ENCODE data around the gene MAGI1. TPM values are rescaled to one million over a fixed set of nuclear protein-coding genes. Genes with fewer than 3 reads are reported as not detected.

The MAGI1 gene
- total RNA-seq, 1 experiment from 2014 or later: 58.2 TPM

GRCh38 chr3:65879372-65879771, 159.3 kb downstream of the MAGI1 start:
- no peak for DNase-seq (ENCODE audit: low spot score)

GRCh38 chr3:65878831-65879230, 159.9 kb downstream of the MAGI1 start:
- H3K4me1 Mint-ChIP-seq: peaks cover 43% of the 10 kb centered on the region
- peak; percentile 89 for ATAC-seq
- TF ChIP-seq ELF4 (CRISPR knock-in tag; IDR thresholded peaks at IDR 0.05; ENCODE audit: low read depth) (no peak), USF2 (CRISPR knock-in tag; IDR thresholded peaks at IDR 0.05) (peak; percentile 11; the same call in 1 of the 2 replicates), FOXP4 (CRISPR knock-in tag; IDR thresholded peaks at IDR 0.05) (peak; percentile 41; the same call in 1 of the 2 replicates)
- no peaks in the 10 kb centered on the region for H3K27me3 Mint-ChIP-seq (ENCODE audit: low read depth)
- peak overlapping the region; percentile 42 for H3K4me3 Mint-ChIP-seq
- ChIA-PET CTCF (interaction anchor here (0.5 kb wide), 1 partner anchor 95 kb away, joined by 3 read pairs; no protein-coding TSS in a partner anchor), POLR2A (interaction anchor here (0.9 kb wide), 1 partner anchor 11 kb away, joined by 3 read pairs; no protein-coding TSS in a partner anchor)
- H3K27ac Mint-ChIP-seq: peak overlapping the region; percentile 99
- H3K36me3 Mint-ChIP-seq: no peaks in the 10 kb centered on the region
- DNase-seq (ENCODE audit: low spot score): peak; percentile 42
- no peaks in the 10 kb centered on the region for H3K9me3 Mint-ChIP-seq

More at GRCh38 chr3:65879372-65879771, 159.3 kb downstream of the MAGI1 start:
- Mint-ChIP-seq H3K4me3 (no peak overlapping the region; the same call in 1 of the 2 replicates), H3K36me3 (no peaks in the 10 kb centered on the region), H3K9me3 (no peaks in the 10 kb centered on the region), H3K27me3 (ENCODE audit: low read depth) (no peaks in the 10 kb centered on the region), H3K27ac (peak overlapping the region; percentile 99), H3K4me1 (peaks cover 49% of the 10 kb centered on the region)
- TF ChIP-seq PRDM15 (CRISPR knock-in tag; IDR thresholded peaks at IDR 0.05) (no peak), ZNF232 (CRISPR knock-in tag; IDR thresholded peaks at IDR 0.05) (no peak), ZNF317 (CRISPR knock-in tag; IDR thresholded peaks at IDR 0.05; ENCODE audit: borderline replicate concordance, low read depth) (no peak), IRF1 (CRISPR knock-in tag; IDR thresholded peaks at IDR 0.05) (no peak), SMAD4 (CRISPR knock-in tag; IDR thresholded peaks at IDR 0.05) (no peak), ERG (CRISPR knock-in tag; IDR thresholded peaks at IDR 0.05) (no peak), KAT7 (CRISPR knock-in tag; IDR thresholded peaks at IDR 0.05; ENCODE audit: borderline replicate concordance) (no peak), ZNF396 (CRISPR knock-in tag; IDR thresholded peaks at IDR 0.05; ENCODE audit: borderline replicate concordance) (no peak), SMAD3 (CRISPR knock-in tag; IDR thresholded peaks at IDR 0.05; ENCODE audit: borderline replicate concordance) (no peak), MAX (CRISPR knock-in tag; IDR thresholded peaks at IDR 0.05) (no peak), MLX (CRISPR knock-in tag; IDR thresholded peaks at IDR 0.05) (no peak), ZNF671 (CRISPR knock-in tag; IDR thresholded peaks at IDR 0.05) (no peak), ZNF263 (CRISPR knock-in tag; IDR thresholded peaks at IDR 0.05; ENCODE audit: low read depth) (no peak), FOXJ3 (CRISPR knock-in tag; IDR thresholded peaks at IDR 0.05; ENCODE audit: borderline replicate concordance) (no peak)
- ATAC-seq: no peak
- CTCF ChIA-PET: interaction anchor here (0.5 kb wide), 1 partner anchor 95 kb away, joined by 3 read pairs; no protein-coding TSS in a partner anchor
- POLR2A ChIA-PET: interaction anchor here (0.9 kb wide), 1 partner anchor 10 kb away, joined by 3 read pairs; no protein-coding TSS in a partner anchor

Data from WTC11 (cell line).